HepG2 (cell line): ENCODE data around the gene UBL4B. TPM values are rescaled to one million over a fixed set of nuclear protein-coding genes. Genes with fewer than 3 reads are reported as not detected.

Source experiments
- ATAC-seq: fragments of 200-7000 bp; cut with Tn5 transposase; 3 replicates; pipeline ENCODE4 v1.9.1; 2020; ENCODE audit warnings: mild to moderate bottlenecking, moderate library complexity
- BruUV-seq: library from RNA; stranded (reverse); fragments of 400-500 nt; replicated peaks from 2 replicates; lab custom pipeline; 2021; lab: Mats Ljungman, UMichigan
- CTCF ChIA-PET: fragments of 300-600 bp; formaldehyde crosslinking; extraction: SDS; loops from one replicate; lab custom pipeline; 2021; ENCODE audit warnings: low total read pairs, inconsistent platforms, low intra/inter-chr PET ratio; lab: Yijun Ruan, JAX
- POLR2A ChIA-PET: fragments of 350-600 bp; sonication (Branson Sonifier 250); formaldehyde crosslinking; loops from one replicate; lab custom pipeline; 2020; ENCODE audit warnings: antibody characterized with exemption, inconsistent platforms; lab: Yijun Ruan, JAX
- DNase-seq: peaks from one replicate; pipeline ENCODE4 v3.0.0-alpha.2; 2015; ENCODE audit warnings: low spot score
- FAIRE-seq: peaks from 3 replicates; lab custom pipeline; 2011; peaks lifted over from hg19 to GRCh38; lab: Jason Lieb, UNC
- H2AFZ ChIP-seq: one replicate; pipeline ENCODE4 v1.6.1; 2011; ENCODE audit warnings: low read length, inconsistent platforms
- H3K27ac ChIP-seq: fragments of 300-600 bp; 3 replicates; pipeline ENCODE4 v1.8.0; 2011; ENCODE audit warnings: mixed run types, mild to moderate bottlenecking, mixed read lengths, low read length, inconsistent platforms; ENCODE audit not compliant: insufficient read depth; ENCODE audit errors: extremely low read length
- H3K27me3 ChIP-seq, 2 experiments: fragments of 200-600 bp in 1 of 2; 2 replicates in 1 of 2; 3 replicates in 1 of 2; pipeline versions ENCODE4 v1.6.0 to v1.8.0; 2011; ENCODE audit warnings: low read length in 2 of 2, mild to moderate bottlenecking in 2 of 2, moderate library complexity in 2 of 2, inconsistent platforms in 1 of 2; ENCODE audit not compliant: insufficient read depth in 2 of 2, control insufficient read depth in 1 of 2
- H3K36me3 ChIP-seq, 2 experiments: fragments of 200-600 bp in 1 of 2; replicated peaks in 1 of 2; 2 replicates in 1 of 2; 3 replicates in 1 of 2; pipeline versions ENCODE4 v1.5.1 to v1.8.0; 2011; ENCODE audit warnings: low read length in 2 of 2, inconsistent platforms in 1 of 2; ENCODE audit not compliant: insufficient read depth in 2 of 2, control insufficient read depth in 1 of 2
- H3K4me1 ChIP-seq: 2 replicates; pipeline ENCODE4 v1.5.1; 2012; ENCODE audit warnings: low read length, inconsistent platforms; ENCODE audit not compliant: insufficient read depth
- H3K4me2 ChIP-seq: 2 replicates; pipeline ENCODE4 v1.6.0; 2011; ENCODE audit warnings: low read depth, low read length, inconsistent platforms
- H3K4me3 ChIP-seq, 3 experiments: fragments of 200-600 bp in 1 of 3; sonication (generic), shearing (Covaris generic) in 1 of 3; replicated peaks in 1 of 3; 2 replicates each; pipeline ENCODE4 v1.5.1; 2011 to 2016; ENCODE audit warnings: low read length in 3 of 3, inconsistent platforms in 2 of 3, low read depth in 2 of 3, mild to moderate bottlenecking in 2 of 3, control low read depth in 1 of 3, mixed read lengths in 1 of 3; ENCODE audit not compliant: insufficient read depth in 1 of 3
- H3K79me2 ChIP-seq: one replicate; pipeline ENCODE4 v1.6.1; 2011; ENCODE audit warnings: low read length, inconsistent platforms; ENCODE audit not compliant: insufficient read depth
- H3K9ac ChIP-seq: 2 replicates; pipeline ENCODE4 v1.6.0; 2011; ENCODE audit warnings: mild to moderate bottlenecking, low read depth, low read length, inconsistent platforms; ENCODE audit not compliant: insufficient read depth
- H3K9me3 ChIP-seq: 2 replicates; pipeline ENCODE4 v1.5.1; 2012; ENCODE audit warnings: mild to moderate bottlenecking, low read length
- H4K20me1 ChIP-seq: 2 replicates; pipeline ENCODE4 v1.6.0; 2011; ENCODE audit warnings: inconsistent platforms, mild to moderate bottlenecking, low read length, moderate library complexity; ENCODE audit not compliant: insufficient read depth
- YY1 ChIP-seq: IDR thresholded peaks from 2 replicates; pipeline ENCODE4 v1.6.1; 2011; ENCODE audit warnings: low read length, low read depth, moderate library complexity, mild to moderate bottlenecking; ENCODE audit not compliant: insufficient read depth, insufficient replicate concordance
- ZBTB42 ChIP-seq: sonication (generic); formaldehyde crosslinking; IDR thresholded peaks from 2 replicates; pipeline ENCODE4 v1.5.0; 2020; ENCODE audit warnings: mild to moderate bottlenecking, missing genetic modification reagents
- WGBS: methylation state at CpG from one replicate; pipeline ENCODE4 v1.1.6; 2017; ENCODE audit warnings: low lambda C conversion rate; 5-methylcytosine and 5-hydroxymethylcytosine counted together
- in situ Hi-C: cut with HindIII; loops from 2 replicates; pipeline ENCODE4 v1.10.0; 2017; ENCODE audit warnings: low pct_unique_long_range_greater_than_20kb; ENCODE audit not compliant: extremely low pct_ligation_motif_present
- intact Hi-C: fragments of 100-400 bp; cut with micrococcal nuclease; formaldehyde crosslinking; loops from one replicate; pipeline ENCODE4 v1.10.0; 2022; ENCODE audit not compliant: unreplicated experiment
- polyA plus RNA-seq, 8 experiments: library from polyadenylated mRNA; depleted of rRNA in 3 of 8; stranded (reverse) in 7 of 8; unstranded in 1 of 8; fragments of >200 nt; fragmentation: Illumina TruSeq in 4 of 8; extraction: Trizol in 4 of 8; gene quantifications; 2 replicates each; pipeline versions ENCODE4 v1.2.1 to v1.2.3, GENCODE V29; 2011 to 2016; ENCODE audit warnings: low read depth in 4 of 8, missing spikeins in 1 of 8, mixed read lengths in 1 of 8; ENCODE audit not compliant: insufficient read depth in 1 of 8
- total RNA-seq, 5 experiments: library from RNA; depleted of rRNA; stranded (reverse); fragments of >200 nt; fragmentation: Illumina TruSeq; extraction: Trizol; gene quantifications; 2 replicates each; pipeline ENCODE4 v1.2.3, GENCODE V29; 2016; ENCODE audit warnings: low read depth in 1 of 5
- TF ChIP-seq, protein P1 (sequence below): sonication (generic); formaldehyde crosslinking; IDR thresholded peaks from 2 replicates; pipeline ENCODE4 v1.8.0; 2022; ENCODE audit warnings: missing genetic modification reagents, mild to moderate bottlenecking, moderate library complexity, borderline replicate concordance
- TF ChIP-seq, protein P2 (sequence below): IDR thresholded peaks from 2 replicates; pipeline ENCODE4 v1.6.1; 2016; ENCODE audit warnings: mild to moderate bottlenecking
- TF ChIP-seq, protein P3 (sequence below): sonication (generic); formaldehyde crosslinking; IDR thresholded peaks from 2 replicates; pipeline ENCODE4 v1.5.0; 2020; ENCODE audit warnings: mild to moderate bottlenecking, missing genetic modification reagents, borderline replicate concordance
- TF ChIP-seq, protein P4 (sequence below): sonication (generic); formaldehyde crosslinking; IDR thresholded peaks from 2 replicates; pipeline ENCODE4 v1.5.1; 2020; ENCODE audit warnings: mild to moderate bottlenecking, moderate library complexity, missing genetic modification reagents
- TF ChIP-seq, protein P5 (sequence below): sonication (generic); formaldehyde crosslinking; IDR thresholded peaks from 2 replicates; pipeline ENCODE4 v1.5.1; 2020; ENCODE audit warnings: mild to moderate bottlenecking, missing genetic modification reagents, moderate library complexity
- TF ChIP-seq, protein P6 (sequence below): sonication (generic); formaldehyde crosslinking; IDR thresholded peaks from 2 replicates; pipeline ENCODE4 v1.5.1; 2020; ENCODE audit warnings: missing genetic modification reagents, mild to moderate bottlenecking, borderline replicate concordance

Gene UBL4B
- total and polyA plus RNA-seq, 2 of the 13 experiments (the other 11 are each of a cell fraction or from before 2014, with no cell fraction given), result not detected

DNA sequence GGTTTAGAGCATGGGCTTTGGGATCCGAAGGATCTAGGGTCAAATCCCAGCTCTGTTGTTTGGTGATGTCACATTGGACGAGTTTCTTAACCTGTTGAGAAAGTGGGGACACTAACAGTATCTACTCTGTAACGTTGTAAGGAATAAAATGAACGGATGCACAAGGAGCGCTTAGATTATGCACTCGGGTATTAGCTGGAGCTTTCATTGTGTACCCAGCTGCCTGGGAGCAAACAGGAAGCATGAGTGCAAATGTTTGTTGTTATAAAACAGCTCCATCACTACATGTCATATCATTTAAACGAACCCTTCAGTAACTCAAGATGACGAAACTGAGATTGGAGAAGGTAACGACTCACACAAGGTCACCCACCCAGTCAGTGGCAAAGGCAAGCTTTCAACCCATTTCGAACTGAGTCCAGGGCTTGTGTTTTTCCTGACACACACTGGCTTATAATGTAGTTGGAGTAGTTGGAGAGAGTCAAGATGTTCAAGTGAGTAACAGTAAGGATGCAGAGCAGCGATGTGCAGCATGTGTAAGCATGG is 21.9 kb downstream of the UBL4B start:
- DNase-seq (no peak), FAIRE-seq (no peak), ATAC-seq (no peak)
- no peaks in the 10 kb centered on the region for H3K9me3 ChIP-seq
- no peaks in the 10 kb centered on the region for H3K79me2 ChIP-seq
- intact Hi-C loops, result no loop called here
- H3K36me3 ChIP-seq, result no peaks in the 10 kb centered on the region
- no peaks in the 10 kb centered on the region for H4K20me1 ChIP-seq
- in situ Hi-C loops, result no loop called here
- BruUV-seq, result no TSS peak
- WGBS, result 1% methylated on average over 11 of the region's 11 CpGs
- no peak overlapping the region for H3K4me3 ChIP-seq
- peaks cover 1 to 51% of the 10 kb centered on the region in 2 experiments; a peak in 3 of 5 replicates for H3K27me3 ChIP-seq
- H3K4me1 ChIP-seq, result no peaks in the 10 kb centered on the region
- H2AFZ ChIP-seq, result no peak overlapping the region
- no peak overlapping the region for H3K9ac ChIP-seq
- ChIA-PET POLR2A (no interaction called here), CTCF (no interaction called here)
- no peak overlapping the region for H3K27ac ChIP-seq
- no peak overlapping the region for H3K4me2 ChIP-seq
- TF ChIP-seq, protein P1, sequence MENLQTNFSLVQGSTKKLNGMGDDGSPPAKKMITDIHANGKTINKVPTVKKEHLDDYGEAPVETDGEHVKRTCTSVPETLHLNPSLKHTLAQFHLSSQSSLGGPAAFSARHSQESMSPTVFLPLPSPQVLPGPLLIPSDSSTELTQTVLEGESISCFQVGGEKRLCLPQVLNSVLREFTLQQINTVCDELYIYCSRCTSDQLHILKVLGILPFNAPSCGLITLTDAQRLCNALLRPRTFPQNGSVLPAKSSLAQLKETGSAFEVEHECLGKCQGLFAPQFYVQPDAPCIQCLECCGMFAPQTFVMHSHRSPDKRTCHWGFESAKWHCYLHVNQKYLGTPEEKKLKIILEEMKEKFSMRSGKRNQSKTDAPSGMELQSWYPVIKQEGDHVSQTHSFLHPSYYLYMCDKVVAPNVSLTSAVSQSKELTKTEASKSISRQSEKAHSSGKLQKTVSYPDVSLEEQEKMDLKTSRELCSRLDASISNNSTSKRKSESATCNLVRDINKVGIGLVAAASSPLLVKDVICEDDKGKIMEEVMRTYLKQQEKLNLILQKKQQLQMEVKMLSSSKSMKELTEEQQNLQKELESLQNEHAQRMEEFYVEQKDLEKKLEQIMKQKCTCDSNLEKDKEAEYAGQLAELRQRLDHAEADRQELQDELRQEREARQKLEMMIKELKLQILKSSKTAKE (CRISPR knock-in tag), result no peak
- TF ChIP-seq ZBTB42, result no peak
- TF ChIP-seq, protein P2, sequence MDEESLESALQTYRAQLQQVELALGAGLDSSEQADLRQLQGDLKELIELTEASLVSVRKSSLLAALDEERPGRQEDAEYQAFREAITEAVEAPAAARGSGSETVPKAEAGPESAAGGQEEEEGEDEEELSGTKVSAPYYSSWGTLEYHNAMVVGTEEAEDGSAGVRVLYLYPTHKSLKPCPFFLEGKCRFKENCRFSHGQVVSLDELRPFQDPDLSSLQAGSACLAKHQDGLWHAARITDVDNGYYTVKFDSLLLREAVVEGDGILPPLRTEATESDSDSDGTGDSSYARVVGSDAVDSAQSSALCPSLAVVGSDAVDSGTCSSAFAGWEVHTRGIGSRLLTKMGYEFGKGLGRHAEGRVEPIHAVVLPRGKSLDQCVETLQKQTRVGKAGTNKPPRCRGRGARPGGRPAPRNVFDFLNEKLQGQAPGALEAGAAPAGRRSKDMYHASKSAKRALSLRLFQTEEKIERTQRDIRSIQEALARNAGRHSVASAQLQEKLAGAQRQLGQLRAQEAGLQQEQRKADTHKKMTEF (CRISPR knock-in tag), result no peak
- TF ChIP-seq, protein P3, sequence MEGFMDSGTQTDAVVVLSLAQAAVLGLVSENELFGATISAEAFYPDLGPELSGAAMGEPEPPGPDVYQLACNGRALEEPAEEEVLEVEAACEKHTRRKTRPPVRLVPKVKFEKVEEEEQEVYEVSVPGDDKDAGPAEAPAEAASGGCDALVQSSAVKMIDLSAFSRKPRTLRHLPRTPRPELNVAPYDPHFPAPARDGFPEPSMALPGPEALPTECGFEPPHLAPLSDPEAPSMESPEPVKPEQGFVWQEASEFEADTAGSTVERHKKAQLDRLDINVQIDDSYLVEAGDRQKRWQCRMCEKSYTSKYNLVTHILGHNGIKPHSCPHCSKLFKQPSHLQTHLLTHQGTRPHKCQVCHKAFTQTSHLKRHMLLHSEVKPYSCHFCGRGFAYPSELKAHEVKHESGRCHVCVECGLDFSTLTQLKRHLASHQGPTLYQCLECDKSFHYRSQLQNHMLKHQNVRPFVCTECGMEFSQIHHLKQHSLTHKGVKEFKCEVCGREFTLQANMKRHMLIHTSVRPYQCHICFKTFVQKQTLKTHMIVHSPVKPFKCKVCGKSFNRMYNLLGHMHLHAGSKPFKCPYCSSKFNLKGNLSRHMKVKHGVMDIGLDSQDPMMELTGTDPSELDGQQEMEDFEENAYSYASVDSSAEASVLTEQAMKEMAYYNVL (CRISPR knock-in tag), result no peak
- TF ChIP-seq YY1, result no peak
- TF ChIP-seq, protein P4, sequence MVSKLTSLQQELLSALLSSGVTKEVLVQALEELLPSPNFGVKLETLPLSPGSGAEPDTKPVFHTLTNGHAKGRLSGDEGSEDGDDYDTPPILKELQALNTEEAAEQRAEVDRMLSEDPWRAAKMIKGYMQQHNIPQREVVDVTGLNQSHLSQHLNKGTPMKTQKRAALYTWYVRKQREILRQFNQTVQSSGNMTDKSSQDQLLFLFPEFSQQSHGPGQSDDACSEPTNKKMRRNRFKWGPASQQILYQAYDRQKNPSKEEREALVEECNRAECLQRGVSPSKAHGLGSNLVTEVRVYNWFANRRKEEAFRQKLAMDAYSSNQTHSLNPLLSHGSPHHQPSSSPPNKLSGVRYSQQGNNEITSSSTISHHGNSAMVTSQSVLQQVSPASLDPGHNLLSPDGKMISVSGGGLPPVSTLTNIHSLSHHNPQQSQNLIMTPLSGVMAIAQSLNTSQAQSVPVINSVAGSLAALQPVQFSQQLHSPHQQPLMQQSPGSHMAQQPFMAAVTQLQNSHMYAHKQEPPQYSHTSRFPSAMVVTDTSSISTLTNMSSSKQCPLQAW, result no peak
- TF ChIP-seq, protein P5, sequence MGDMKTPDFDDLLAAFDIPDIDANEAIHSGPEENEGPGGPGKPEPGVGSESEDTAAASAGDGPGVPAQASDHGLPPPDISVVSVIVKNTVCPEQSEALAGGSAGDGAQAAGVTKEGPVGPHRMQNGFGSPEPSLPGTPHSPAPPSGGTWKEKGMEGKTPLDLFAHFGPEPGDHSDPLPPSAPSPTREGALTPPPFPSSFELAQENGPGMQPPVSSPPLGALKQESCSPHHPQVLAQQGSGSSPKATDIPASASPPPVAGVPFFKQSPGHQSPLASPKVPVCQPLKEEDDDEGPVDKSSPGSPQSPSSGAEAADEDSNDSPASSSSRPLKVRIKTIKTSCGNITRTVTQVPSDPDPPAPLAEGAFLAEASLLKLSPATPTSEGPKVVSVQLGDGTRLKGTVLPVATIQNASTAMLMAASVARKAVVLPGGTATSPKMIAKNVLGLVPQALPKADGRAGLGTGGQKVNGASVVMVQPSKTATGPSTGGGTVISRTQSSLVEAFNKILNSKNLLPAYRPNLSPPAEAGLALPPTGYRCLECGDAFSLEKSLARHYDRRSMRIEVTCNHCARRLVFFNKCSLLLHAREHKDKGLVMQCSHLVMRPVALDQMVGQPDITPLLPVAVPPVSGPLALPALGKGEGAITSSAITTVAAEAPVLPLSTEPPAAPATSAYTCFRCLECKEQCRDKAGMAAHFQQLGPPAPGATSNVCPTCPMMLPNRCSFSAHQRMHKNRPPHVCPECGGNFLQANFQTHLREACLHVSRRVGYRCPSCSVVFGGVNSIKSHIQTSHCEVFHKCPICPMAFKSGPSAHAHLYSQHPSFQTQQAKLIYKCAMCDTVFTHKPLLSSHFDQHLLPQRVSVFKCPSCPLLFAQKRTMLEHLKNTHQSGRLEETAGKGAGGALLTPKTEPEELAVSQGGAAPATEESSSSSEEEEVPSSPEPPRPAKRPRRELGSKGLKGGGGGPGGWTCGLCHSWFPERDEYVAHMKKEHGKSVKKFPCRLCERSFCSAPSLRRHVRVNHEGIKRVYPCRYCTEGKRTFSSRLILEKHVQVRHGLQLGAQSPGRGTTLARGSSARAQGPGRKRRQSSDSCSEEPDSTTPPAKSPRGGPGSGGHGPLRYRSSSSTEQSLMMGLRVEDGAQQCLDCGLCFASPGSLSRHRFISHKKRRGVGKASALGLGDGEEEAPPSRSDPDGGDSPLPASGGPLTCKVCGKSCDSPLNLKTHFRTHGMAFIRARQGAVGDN (CRISPR knock-in tag), result no peak
- TF ChIP-seq, protein P6, sequence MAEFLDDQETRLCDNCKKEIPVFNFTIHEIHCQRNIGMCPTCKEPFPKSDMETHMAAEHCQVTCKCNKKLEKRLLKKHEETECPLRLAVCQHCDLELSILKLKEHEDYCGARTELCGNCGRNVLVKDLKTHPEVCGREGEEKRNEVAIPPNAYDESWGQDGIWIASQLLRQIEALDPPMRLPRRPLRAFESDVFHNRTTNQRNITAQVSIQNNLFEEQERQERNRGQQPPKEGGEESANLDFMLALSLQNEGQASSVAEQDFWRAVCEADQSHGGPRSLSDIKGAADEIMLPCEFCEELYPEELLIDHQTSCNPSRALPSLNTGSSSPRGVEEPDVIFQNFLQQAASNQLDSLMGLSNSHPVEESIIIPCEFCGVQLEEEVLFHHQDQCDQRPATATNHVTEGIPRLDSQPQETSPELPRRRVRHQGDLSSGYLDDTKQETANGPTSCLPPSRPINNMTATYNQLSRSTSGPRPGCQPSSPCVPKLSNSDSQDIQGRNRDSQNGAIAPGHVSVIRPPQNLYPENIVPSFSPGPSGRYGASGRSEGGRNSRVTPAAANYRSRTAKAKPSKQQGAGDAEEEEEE (CRISPR knock-in tag), result no peak
